Cerebellar nuclear complex (tissue), 1 donor: ENCODE measurements around the gene TYW3.

Source experiments
- DNase-seq, 2 experiments: peaks; one replicate each; lab custom pipeline; 2025; lab: John Stamatoyannopoulos, UW

Gene TYW3

DNA sequence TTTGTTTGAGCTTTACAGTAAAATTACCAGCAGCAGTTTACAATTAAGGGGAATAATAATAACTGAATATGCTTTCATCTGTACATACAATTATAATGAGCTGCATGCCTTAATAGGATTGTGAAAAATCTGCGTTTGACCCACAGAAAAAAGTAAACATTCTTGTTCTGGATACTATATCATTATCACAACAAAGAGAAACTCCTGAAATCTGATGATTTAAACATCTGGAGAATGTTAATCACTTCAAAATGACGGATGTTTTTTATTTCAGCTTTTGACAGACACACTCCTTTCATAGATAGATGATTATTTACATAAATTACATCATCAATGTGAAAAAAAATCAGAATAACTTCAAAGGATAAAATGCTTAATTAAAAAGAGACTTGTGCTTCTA, 58.5 kb downstream of the TYW3 start:
- no peak for DNase-seq

DNA sequence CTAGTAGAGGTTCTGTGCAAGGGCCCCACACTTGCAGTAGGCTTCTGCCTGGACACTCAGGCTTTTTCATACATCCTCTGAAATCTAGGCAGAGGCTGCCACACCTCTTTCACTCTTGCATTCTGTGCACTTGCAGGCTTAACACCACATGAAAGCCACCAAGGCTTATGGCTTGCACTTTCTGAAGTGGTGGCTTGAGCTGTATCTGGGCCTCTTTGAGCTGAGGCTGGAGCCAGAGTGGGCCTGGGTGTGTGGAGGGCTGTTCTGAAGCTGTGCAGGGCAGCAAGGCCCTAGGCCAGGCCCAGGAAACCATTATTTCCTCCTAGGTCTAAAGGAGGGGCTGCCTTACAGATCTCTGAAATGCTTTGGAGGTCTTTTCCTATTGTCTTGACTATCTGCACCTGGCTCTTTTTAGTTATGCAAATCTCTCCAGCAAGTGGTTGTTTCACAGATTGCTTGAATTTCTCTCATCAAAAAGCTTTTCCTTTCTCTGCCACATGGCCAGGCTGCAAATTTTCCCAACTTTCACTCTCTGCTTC, 66.2 kb downstream of the TYW3 start:
- no peak for DNase-seq

DNA sequence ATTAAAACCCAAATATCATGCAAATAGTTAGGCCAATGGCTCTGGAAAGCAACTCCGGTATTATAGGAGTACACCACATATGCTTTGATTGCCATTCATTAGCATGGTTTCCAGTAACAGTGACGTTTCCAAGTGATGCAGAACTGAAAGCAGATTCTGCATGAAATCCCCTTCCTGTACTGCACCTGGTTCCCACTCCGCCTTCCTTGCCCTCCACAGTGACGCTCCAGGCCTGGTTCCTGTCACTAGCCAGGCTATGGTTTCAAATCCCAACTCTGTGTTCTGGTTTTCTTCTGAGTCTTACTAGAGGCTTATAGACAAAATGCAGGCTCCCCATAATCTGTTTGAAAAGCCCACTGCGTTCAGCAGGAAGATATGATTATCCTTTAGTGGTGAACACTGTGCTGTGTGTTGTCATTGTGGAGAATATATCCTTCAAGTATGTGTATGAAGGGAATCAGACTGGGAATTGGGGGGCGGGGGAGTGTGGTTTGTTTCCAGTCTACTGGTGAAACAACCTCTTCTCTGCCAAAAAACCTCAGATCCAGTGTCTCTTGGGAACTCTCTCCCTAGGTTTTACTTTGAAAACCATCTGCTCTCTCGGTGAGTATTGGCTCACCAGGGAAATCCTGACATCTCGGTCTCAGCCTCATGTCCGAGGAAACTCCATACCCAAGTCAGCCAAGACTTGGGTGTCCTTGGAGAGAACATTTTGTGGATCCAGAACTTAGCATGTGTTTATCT, 78.7 kb downstream of the TYW3 start:
- no peak for DNase-seq

DNA sequence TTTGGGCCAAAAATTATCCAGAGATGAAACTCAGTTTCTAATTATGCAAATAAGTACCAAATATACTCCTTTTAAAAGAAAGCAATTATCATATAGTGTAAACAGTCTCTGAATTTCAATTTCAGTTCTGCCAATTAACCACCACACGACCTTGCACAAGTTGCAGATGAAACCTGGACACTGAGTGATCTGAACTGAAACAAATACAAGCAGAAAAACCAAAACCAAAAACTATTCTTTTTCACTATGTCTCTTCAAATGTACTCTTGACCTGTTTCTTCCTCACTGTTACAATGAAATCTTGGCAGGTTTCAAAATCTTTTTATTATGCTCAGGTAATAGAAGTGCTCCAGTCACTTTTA, 79.2 kb downstream of the TYW3 start:
- DNase-seq = no peak
